ENCODE data around the gene C1orf185. TPM values are rescaled to one million over a fixed set of nuclear protein-coding genes. Genes with fewer than 3 reads are reported as not detected.

Gene C1orf185
- polyA plus RNA-seq, 1 of the 3 experiments (the other 2 are of a cell fraction), result not detected

- TF ChIP-seq JUND (IDR thresholded peaks at IDR 0.05) (peak; percentile 89), FOXJ3 (CRISPR knock-in tag; IDR thresholded peaks at IDR 0.05) (no peak), GABPA (IDR thresholded peaks at IDR 0.05; ENCODE audit: low read depth) (no peak), POLR2AphosphoS5 (IDR thresholded peaks at IDR 0.05; ENCODE audit: low read depth, low read length) (peak; percentile 18; the same call in 1 of the 2 replicates), RFX5 (IDR thresholded peaks at IDR 0.05; ENCODE audit: low read length) (no peak), PBX3 (IDR thresholded peaks at IDR 0.05) (peak; percentile 75), MEF2A (IDR thresholded peaks at IDR 0.05; ENCODE audit: borderline replicate concordance, low read depth) (0 out of 2 replicates have a peak, but pooled peaks have one; percentile 46), ZBTB33 (IDR thresholded peaks at IDR 0.05; ENCODE audit: borderline replicate concordance, low read depth) (no peak), TCF12 (IDR thresholded peaks at IDR 0.05) (peak; percentile 85), IRF3 (IDR thresholded peaks at IDR 0.05; ENCODE audit: low read depth, low read length) (no peak), RXRA (IDR thresholded peaks at IDR 0.05; ENCODE audit: borderline replicate concordance, low read depth) (peak; percentile 67; the same call in 1 of the 2 replicates), SIN3A (IDR thresholded peaks at IDR 0.05; ENCODE audit: borderline replicate concordance, low read depth, low read length) (no peak), USF2 (IDR thresholded peaks at IDR 0.05; ENCODE audit: borderline replicate concordance, low read depth, low read length) (no peak), CHD2 (IDR thresholded peaks at IDR 0.05; ENCODE audit: low read length, partially characterized antibody) (no peak), MXI1 (IDR thresholded peaks at IDR 0.05; ENCODE audit: low read depth, low read length) (no peak), FOXM1 (IDR thresholded peaks at IDR 0.05; ENCODE audit: low read depth) (no peak), EZH2phosphoT487 (IDR thresholded peaks at IDR 0.05; ENCODE audit: borderline replicate concordance, low read depth) (no peak), SMC3 (IDR thresholded peaks at IDR 0.05; ENCODE audit: low read depth, low read length) (no peak), USF1 (IDR thresholded peaks at IDR 0.05; ENCODE audit: borderline replicate concordance, low read depth) (no peak), ELF1 (IDR thresholded peaks at IDR 0.05) (no peak), EP300 (IDR thresholded peaks at IDR 0.05; ENCODE audit: borderline replicate concordance in 1 of 2, low read depth in 1 of 2, low read length in 1 of 2) (peak in 1 of 2 experiments; percentile 77; a peak in 1 of 4 replicates), NFIC (IDR thresholded peaks at IDR 0.05; ENCODE audit: borderline replicate concordance) (0 out of 2 replicates have a peak, but pooled peaks have one; percentile 52), YY1 (IDR thresholded peaks at IDR 0.05; ENCODE audit: low read depth) (no peak), TAF1 (IDR thresholded peaks at IDR 0.05; ENCODE audit: borderline replicate concordance, low read depth, low read length) (no peak), FOSL2 (IDR thresholded peaks at IDR 0.05; ENCODE audit: borderline replicate concordance, low read depth) (peak; percentile 69)
Observed at GRCh38 chr1:51063121-51063520, 38.9 kb upstream of the C1orf185 start (continued).
